ENCODE data around the gene TSPEAR.

GRCh38 chr21:44650973-44651675, 60.2 kb downstream of the TSPEAR start:
- TF ChIP-seq CTCF (conservative IDR thresholded peaks at IDR 0.05 in 1 of 2, IDR thresholded peaks at IDR 0.05 in 1 of 2; ENCODE audit: low read depth in 1 of 2, low read length in 2 of 2) (no peak), EZH2 (IDR thresholded peaks at IDR 0.05; ENCODE audit: low read length, missing control alignments) (no peak)

All from fibroblast of lung (primary cell).